HG03108 (cell line): ENCODE data around the gene ZNF235.
"Not testable (repeated sequence)": the region's sequence is repeated elsewhere in the genome, so short reads cannot be mapped to it uniquely, and the experiment has no call there.

Source experiments
- ATAC-seq: cut with Tn5 transposase; IDR thresholded peaks from one replicate; pipeline ENCODE4 v1.9.1; 2021; ENCODE audit warnings: moderate library complexity; ENCODE audit not compliant: unreplicated experiment

Gene ZNF235

GRCh38 chr19:44258136-44258535 lies 46.7 kb downstream of the ZNF235 start:
- no peak for ATAC-seq

DNA sequence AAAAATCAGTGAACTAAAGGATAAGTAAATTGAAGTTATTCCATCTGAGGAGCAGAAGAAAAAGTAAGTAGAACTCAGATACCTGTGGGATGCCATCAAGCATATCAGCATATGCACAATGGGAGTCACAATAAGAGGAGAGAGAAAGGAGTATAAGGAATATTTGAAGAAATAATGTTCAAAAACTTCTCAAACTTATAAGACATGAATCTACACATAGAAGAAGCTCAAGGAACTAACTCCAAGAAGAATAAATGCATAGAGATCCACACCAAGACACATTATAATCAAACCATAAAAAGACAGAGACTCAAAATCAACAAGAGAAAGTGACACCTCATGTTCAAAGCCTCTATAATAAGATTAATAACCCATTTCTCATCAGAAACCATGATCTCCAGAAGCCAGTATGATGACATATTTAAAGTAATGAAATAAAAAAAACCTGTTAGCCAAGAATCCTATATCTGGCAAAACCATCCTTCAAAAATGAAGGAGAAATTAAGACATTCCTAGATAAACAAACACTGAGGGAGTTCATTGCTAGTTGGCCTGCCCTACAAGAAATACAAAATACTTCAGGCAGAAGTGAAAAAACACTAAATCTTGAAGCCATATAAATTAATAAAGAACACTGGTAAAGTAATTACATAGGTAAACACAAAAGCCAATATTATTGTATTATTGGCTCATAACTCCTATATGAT lies 49.0 kb downstream of the ZNF235 start:
- no peak for ATAC-seq

DNA sequence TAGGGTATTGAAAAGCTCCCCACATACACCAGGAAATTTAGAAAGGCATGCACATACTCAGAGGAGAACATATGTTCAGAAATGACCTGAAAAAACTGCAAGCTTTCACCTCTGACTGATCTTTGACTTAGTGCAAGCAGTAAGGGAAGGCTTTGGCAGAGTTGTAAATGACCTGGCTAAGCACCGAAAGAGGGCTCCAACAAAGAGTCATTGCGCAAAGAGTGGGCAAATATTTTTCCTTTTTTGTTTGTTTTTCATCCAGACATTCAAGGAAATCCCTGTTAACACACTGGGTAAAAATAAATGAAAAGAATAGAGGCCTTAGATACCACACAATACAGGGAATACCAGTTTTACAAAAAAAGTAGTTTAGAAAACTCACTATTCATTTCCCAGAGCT lies 50.3 kb downstream of the ZNF235 start:
- ATAC-seq, result no peak

DNA sequence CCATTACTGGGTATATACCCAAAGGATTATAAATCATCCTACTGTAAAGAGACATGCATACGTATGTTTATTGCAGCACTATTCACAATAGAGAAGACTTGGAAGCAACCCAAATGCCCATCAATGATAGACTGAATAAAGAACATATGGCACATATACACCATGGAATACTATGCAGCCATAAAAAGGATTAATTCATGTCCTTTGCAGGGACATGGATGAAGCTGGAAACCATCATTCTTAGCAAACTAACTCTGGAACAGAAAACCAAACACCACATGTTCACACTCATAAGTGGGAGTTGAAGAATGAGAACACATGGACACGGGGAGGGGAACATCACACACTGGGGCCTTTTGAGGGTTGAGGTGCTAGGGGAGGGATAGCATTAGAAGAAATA lies 51.4 kb downstream of the ZNF235 start:
- not testable (repeated sequence) for ATAC-seq

DNA sequence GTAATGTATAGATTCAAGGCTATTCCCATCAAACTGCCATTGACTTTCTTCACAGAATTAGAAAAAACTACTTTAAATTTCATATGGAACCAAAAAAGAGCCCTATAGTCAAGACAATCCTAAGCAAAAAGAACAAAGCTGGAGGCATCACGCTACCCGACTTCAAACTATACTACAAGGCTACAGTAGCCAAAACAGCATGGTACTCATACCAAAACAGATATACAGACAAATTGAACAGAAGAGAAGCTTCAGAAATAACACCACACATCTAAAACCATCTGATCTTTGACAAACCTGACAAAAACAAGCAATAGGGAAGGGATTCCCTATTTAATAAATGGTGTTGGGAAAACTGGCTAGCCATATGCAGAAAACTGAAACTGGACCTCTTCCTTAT lies 52.5 kb downstream of the ZNF235 start:
- ATAC-seq, result not testable (repeated sequence)

- ATAC-seq, result no peak
These were observed 68.4 kb downstream of the ZNF235 start for GRCh38 chr19:44236384-44236783.
